SH-SY5Y (cell line): ENCODE results near the gene MXD4.

ENCODE experiments used
- GATA2 ChIP-seq: IDR thresholded peaks from 2 replicates; pipeline ENCODE4 v1.6.1; 2011; ENCODE audit warnings: mild to moderate bottlenecking, low read depth, low read length
- GATA3 ChIP-seq: IDR thresholded peaks from 2 replicates; pipeline ENCODE4 v1.6.1; 2011; ENCODE audit warnings: low read depth, mild to moderate bottlenecking, low read length, moderate library complexity

- TF ChIP-seq GATA2 (no peak), GATA3 (no peak)
These were observed 27.5 kb upstream of the MXD4 start for GRCh38 chr4:2289311-2289954.
